Measurements from ENCODE around the gene CYP2R1.

DNA sequence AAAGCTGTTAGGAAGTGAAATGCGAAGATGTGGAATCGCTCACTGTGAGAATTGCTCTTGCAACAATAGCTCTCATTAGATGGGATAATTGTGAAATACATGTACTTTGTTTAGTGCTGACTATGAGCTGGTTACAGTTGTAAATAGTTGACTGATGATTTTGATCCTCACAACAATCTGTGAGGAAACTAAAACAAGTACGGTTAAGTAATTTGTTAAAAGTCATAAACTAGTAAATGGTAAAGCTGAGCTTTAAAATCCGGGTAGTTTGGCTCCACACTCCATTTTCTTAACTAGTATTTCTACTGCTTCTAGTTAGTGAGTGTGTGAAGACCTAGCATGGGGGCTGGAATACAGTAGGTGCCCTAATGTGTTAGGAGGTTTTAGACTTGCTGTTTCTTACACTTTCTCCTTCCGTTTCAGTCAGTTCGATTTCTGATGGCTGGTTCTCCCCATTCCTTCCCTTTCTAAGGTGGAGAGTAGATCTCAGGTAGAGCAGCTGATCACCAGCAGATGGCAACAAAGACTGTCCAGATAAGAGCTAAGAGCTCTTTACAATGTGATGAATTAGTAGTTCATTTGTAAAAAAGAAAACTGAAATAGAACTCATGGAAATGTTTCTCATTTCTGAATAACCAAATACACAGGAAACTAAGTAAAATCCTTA, 16.3 kb upstream of the CYP2R1 start:
- TF ChIP-seq, protein P1, sequence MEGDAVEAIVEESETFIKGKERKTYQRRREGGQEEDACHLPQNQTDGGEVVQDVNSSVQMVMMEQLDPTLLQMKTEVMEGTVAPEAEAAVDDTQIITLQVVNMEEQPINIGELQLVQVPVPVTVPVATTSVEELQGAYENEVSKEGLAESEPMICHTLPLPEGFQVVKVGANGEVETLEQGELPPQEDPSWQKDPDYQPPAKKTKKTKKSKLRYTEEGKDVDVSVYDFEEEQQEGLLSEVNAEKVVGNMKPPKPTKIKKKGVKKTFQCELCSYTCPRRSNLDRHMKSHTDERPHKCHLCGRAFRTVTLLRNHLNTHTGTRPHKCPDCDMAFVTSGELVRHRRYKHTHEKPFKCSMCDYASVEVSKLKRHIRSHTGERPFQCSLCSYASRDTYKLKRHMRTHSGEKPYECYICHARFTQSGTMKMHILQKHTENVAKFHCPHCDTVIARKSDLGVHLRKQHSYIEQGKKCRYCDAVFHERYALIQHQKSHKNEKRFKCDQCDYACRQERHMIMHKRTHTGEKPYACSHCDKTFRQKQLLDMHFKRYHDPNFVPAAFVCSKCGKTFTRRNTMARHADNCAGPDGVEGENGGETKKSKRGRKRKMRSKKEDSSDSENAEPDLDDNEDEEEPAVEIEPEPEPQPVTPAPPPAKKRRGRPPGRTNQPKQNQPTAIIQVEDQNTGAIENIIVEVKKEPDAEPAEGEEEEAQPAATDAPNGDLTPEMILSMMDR (IDR thresholded peaks at IDR 0.05; ENCODE audit: low read depth, low read length, poor library complexity, severe bottlenecking): peak; percentile 65
- TF ChIP-seq EZH2phosphoT487 (IDR thresholded peaks at IDR 0.05; ENCODE audit: borderline replicate concordance, low read length): no peak
